Parathyroid adenoma (tissue), 2 donors: Measurements from ENCODE around the gene HASPIN.
A peak's percentile ranks its signal among the peaks of the same experiment; 100 is the strongest.
"Not testable (repeated sequence)": the region's sequence is repeated elsewhere in the genome, so short reads cannot be mapped to it uniquely, and the experiment has no call there.

Experiments
- H2AFZ ChIP-seq: fragments of 300-600 bp; sonication (generic); one replicate; pipeline ENCODE4 v1.7.0; 2017; ENCODE audit warnings: antibody characterized with exemption, mild to moderate bottlenecking
- H3K27ac ChIP-seq: fragments of 300-600 bp; sonication (generic); one replicate; pipeline ENCODE4 v1.7.0; 2017
- H3K27me3 ChIP-seq: fragments of 300-600 bp; sonication (generic); one replicate; pipeline ENCODE4 v1.7.0; 2017; ENCODE audit warnings: low read length; ENCODE audit not compliant: control insufficient read depth, insufficient read depth
- H3K36me3 ChIP-seq: fragments of 300-600 bp; sonication (generic); one replicate; pipeline ENCODE4 v1.7.0; 2017; ENCODE audit warnings: low read length; ENCODE audit not compliant: control insufficient read depth, insufficient read depth
- H3K4me1 ChIP-seq: fragments of 300-600 bp; sonication (generic); one replicate; pipeline ENCODE4 v1.7.0; 2017; ENCODE audit warnings: control low read depth
- H3K4me2 ChIP-seq: fragments of 300-600 bp; sonication (generic); one replicate; pipeline ENCODE4 v1.7.0; 2017; ENCODE audit warnings: low read length
- H3K4me3 ChIP-seq: fragments of 300-600 bp; sonication (generic); one replicate; pipeline ENCODE4 v1.7.0; 2017; ENCODE audit warnings: low read depth, low read length
- H3K79me2 ChIP-seq: fragments of 300-600 bp; sonication (generic); one replicate; pipeline ENCODE4 v1.7.0; 2017; ENCODE audit warnings: control low read depth
- H3K9ac ChIP-seq: fragments of 300-600 bp; sonication (generic); one replicate; pipeline ENCODE4 v1.7.0; 2017; ENCODE audit warnings: mild to moderate bottlenecking
- H3K9me3 ChIP-seq: fragments of 300-600 bp; sonication (generic); one replicate; pipeline ENCODE4 v1.7.0; 2017; ENCODE audit warnings: low read length; ENCODE audit not compliant: control insufficient read depth
- TF ChIP-seq, protein P1 (sequence below): fragments of 300-600 bp; sonication (generic); IDR thresholded peaks from one replicate; pipeline ENCODE4 v1.7.0; 2017; ENCODE audit warnings: antibody characterized with exemption, mild to moderate bottlenecking
- donor health status: primary hyperparathyroidism.

The HASPIN gene

GRCh38 chr17:3730881-3731429 is 7.3 kb downstream of the HASPIN start:
- TF ChIP-seq, protein P1, sequence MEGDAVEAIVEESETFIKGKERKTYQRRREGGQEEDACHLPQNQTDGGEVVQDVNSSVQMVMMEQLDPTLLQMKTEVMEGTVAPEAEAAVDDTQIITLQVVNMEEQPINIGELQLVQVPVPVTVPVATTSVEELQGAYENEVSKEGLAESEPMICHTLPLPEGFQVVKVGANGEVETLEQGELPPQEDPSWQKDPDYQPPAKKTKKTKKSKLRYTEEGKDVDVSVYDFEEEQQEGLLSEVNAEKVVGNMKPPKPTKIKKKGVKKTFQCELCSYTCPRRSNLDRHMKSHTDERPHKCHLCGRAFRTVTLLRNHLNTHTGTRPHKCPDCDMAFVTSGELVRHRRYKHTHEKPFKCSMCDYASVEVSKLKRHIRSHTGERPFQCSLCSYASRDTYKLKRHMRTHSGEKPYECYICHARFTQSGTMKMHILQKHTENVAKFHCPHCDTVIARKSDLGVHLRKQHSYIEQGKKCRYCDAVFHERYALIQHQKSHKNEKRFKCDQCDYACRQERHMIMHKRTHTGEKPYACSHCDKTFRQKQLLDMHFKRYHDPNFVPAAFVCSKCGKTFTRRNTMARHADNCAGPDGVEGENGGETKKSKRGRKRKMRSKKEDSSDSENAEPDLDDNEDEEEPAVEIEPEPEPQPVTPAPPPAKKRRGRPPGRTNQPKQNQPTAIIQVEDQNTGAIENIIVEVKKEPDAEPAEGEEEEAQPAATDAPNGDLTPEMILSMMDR = no peak
- H3K27ac ChIP-seq = no peak overlapping the region
- H3K4me3 ChIP-seq = no peak overlapping the region
- H2AFZ ChIP-seq = no peak overlapping the region
- H3K9me3 ChIP-seq = no peaks in the 10 kb centered on the region
- H3K4me1 ChIP-seq = no peaks in the 10 kb centered on the region
- no peak overlapping the region for H3K9ac ChIP-seq
- H3K4me2 ChIP-seq = no peak overlapping the region
- no peaks in the 10 kb centered on the region for H3K27me3 ChIP-seq
- no peaks in the 10 kb centered on the region for H3K79me2 ChIP-seq
- H3K36me3 ChIP-seq = no peaks in the 10 kb centered on the region

DNA sequence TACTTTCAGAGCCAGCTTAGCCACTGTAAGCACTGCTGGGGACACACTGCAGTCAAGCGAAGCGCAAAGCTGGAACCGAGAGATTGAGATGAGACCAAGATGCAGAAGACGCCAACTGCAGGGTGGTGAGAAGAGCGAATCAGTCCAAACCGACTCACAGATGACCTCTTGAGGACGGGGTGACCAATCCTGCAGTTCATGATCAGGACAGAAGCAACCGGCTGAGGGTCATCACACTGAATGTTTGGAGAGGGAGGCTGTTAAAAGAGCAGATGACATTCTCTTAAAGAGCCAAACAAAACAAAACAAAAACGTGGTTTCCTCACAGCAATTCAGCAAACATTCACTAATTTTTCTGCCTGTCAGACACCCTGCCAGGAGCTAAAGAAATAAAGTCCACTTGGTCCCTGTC is 8.5 kb downstream of the HASPIN start:
- TF ChIP-seq, protein P1 = no peak
- Histone ChIP-seq H3K79me2 (no peaks in the 10 kb centered on the region), H3K27me3 (no peaks in the 10 kb centered on the region), H3K9me3 (no peaks in the 10 kb centered on the region), H3K4me2 (peak overlapping the region; percentile 35), H2AFZ (peak overlapping the region; percentile 4), H3K4me1 (no peaks in the 10 kb centered on the region), H3K9ac (no peak overlapping the region), H3K27ac (no peak overlapping the region), H3K4me3 (no peak overlapping the region), H3K36me3 (no peaks in the 10 kb centered on the region)

GRCh38 chr17:3734911-3735276 is 11.2 kb downstream of the HASPIN start:
- peaks cover 11% of the 10 kb centered on the region for H3K4me1 ChIP-seq
- not testable (repeated sequence) for H3K79me2 ChIP-seq, H3K4me3 ChIP-seq, H3K9me3 ChIP-seq, H3K9ac ChIP-seq, H3K4me2 ChIP-seq, H3K27ac ChIP-seq, H2AFZ ChIP-seq, H3K36me3 ChIP-seq, H3K27me3 ChIP-seq

- H3K9me3 ChIP-seq = no peaks in the 10 kb centered on the region
- no peak overlapping the region for H2AFZ ChIP-seq
- no peak overlapping the region for H3K27ac ChIP-seq
- TF ChIP-seq, protein P1 = no peak
- H3K79me2 ChIP-seq = no peaks in the 10 kb centered on the region
- H3K27me3 ChIP-seq = no peaks in the 10 kb centered on the region
- H3K36me3 ChIP-seq = no peaks in the 10 kb centered on the region
- H3K9ac ChIP-seq = no peak overlapping the region
- H3K4me2 ChIP-seq = no peak overlapping the region
- peaks cover 11% of the 10 kb centered on the region for H3K4me1 ChIP-seq
- no peak overlapping the region for H3K4me3 ChIP-seq
Observed at GRCh38 chr17:3735515-3735914, 11.8 kb downstream of the HASPIN start.

DNA sequence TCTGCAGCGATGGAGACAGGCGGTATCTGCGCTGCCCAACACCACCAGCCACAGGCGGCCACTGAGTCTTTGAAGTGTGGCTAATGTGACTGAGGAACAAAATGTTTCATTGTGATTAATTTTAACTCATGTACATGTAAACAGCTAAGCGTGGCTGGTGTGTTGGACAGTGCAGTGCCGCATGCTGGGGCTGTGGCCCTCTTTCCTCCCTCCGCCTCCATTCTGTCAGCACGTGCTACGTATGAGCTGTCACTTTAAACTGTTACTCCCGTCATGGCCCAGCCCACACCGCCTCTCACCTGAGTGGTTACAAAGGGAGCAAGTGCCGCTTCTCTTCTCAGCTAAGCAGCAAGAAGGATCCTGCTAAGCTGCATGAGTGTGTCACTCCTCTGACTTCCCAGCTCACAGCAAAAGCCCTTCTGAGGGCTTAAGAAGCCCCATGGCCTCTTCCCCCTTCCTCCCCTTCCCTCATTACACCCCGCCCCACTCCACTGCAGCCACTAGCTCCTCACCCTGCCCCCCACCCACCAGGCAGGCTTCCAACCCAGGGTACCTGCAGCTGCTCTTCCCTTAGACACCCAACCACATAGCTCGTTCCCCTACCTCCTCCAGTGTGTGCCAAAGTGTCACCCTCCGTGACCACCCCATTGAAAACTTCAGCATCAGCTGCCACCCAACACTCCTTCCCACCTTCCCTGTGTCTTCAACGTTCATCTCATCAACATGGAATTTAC is 15.0 kb downstream of the HASPIN start:
- H3K4me1 ChIP-seq = peaks cover 11% of the 10 kb centered on the region
- TF ChIP-seq, protein P1 = no peak
- peak overlapping the region; percentile 42 for H3K4me2 ChIP-seq
- no peak overlapping the region for H3K4me3 ChIP-seq
- no peak overlapping the region for H3K27ac ChIP-seq
- no peaks in the 10 kb centered on the region for H3K27me3 ChIP-seq
- no peak overlapping the region for H3K9ac ChIP-seq
- H3K36me3 ChIP-seq = no peaks in the 10 kb centered on the region
- H3K79me2 ChIP-seq = no peaks in the 10 kb centered on the region
- no peaks in the 10 kb centered on the region for H3K9me3 ChIP-seq
- peak overlapping the region; percentile 87 for H2AFZ ChIP-seq
